SK-N-MC (cell line): Measurements from ENCODE around the gene ORAI3.

Experiments used
- DNase-seq: peaks from one replicate; pipeline ENCODE4 v3.0.0-alpha.2; 2011; ENCODE audit warnings: low read depth, low spot score
- H3K27ac ChIP-seq: fragments of 200-600 bp; sonication (generic); 2 replicates; pipeline ENCODE4 v1.5.1; 2016; ENCODE audit warnings: mixed run types
- H3K36me3 ChIP-seq: fragments of 200-600 bp; sonication (generic); 2 replicates; pipeline ENCODE4 v1.6.1; 2017; ENCODE audit warnings: antibody characterized with exemption, low read length, mixed read lengths; ENCODE audit not compliant: insufficient read depth
- H3K4me3 ChIP-seq: fragments of 200-600 bp; sonication (generic); 2 replicates; pipeline ENCODE4 v1.5.1; 2016
- H3K9ac ChIP-seq: fragments of 200-600 bp; sonication (generic); 2 replicates; pipeline ENCODE4 v1.8.0; 2017; ENCODE audit warnings: mixed run types, mixed read lengths; ENCODE audit not compliant: insufficient read length
- H3K9me3 ChIP-seq: fragments of 200-600 bp; sonication (generic); 2 replicates; pipeline ENCODE4 v1.6.1; 2017; ENCODE audit warnings: low read depth, mild to moderate bottlenecking, antibody characterized with exemption, low read length, moderate library complexity, mixed read lengths
- EZH2 ChIP-seq: fragments of 200-600 bp; sonication (generic); IDR thresholded peaks from one replicate; pipeline ENCODE4 v1.6.1; 2017; ENCODE audit warnings: antibody characterized with exemption
- FOXP2 ChIP-seq: optimal IDR thresholded peaks from 2 replicates; pipeline ENCODE3; 2011; ENCODE audit warnings: mild to moderate bottlenecking, moderate library complexity; ENCODE audit not compliant: insufficient read depth; ENCODE audit errors: extremely low read length, control extremely low read depth
- POLR2AphosphoS5 ChIP-seq: IDR thresholded peaks from 2 replicates; pipeline ENCODE4 v1.6.1; 2012; ENCODE audit warnings: mild to moderate bottlenecking, low read depth, low read length, borderline replicate concordance

The ORAI3 gene

GRCh38 chr16:30958175-30959079 lies 9.6 kb downstream of the ORAI3 start:
- Histone ChIP-seq H3K27ac (no peak overlapping the region), H3K9ac (peak overlapping the region; percentile 100), H3K4me3 (peak overlapping the region; percentile 97), H3K36me3 (peaks cover 47% of the 10 kb centered on the region), H3K9me3 (no peaks in the 10 kb centered on the region)
- TF ChIP-seq POLR2AphosphoS5 (no peak), FOXP2 (no peak), EZH2 (no peak)
- DNase-seq, result no peak

- no peaks in the 10 kb centered on the region for H3K9me3 ChIP-seq
- TF ChIP-seq FOXP2 (no peak), EZH2 (no peak), POLR2AphosphoS5 (no peak)
- DNase-seq, result no peak
- H3K27ac ChIP-seq, result no peak overlapping the region
- H3K4me3 ChIP-seq, result no peak overlapping the region
- H3K36me3 ChIP-seq, result peaks cover 71% of the 10 kb centered on the region
- no peak overlapping the region for H3K9ac ChIP-seq
These were observed 12.5 kb downstream of the ORAI3 start for GRCh38 chr16:30961384-30961783.

DNA sequence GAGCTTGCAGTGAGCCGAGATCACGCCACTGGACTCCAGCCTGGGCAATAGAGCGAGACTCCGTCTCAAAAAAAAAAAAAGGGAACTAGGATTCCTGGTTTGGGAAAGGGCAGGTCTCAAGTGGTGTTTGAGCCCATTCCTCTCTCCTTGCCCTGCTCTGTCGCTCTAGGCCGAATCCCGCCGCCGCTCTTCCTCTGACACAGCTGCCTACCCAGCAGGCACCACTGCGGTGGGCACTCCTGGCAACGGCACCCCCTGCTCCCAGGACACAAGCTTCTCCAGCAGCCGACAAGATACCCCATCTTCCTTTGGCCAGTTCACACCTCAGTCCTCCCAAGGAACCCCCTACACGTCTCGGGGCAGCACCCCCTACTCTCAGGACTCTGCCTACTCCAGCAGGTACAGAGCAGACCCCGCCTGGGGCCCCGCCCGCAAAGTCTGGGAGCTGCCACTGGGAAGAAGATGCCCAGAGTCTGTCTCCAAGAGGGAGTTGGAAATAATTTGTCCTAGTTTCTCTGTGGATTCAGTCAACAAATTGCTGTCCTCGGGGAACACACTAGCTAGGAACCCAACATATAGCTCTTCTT lies 15.2 kb downstream of the ORAI3 start:
- TF ChIP-seq EZH2 (no peak), FOXP2 (no peak), POLR2AphosphoS5 (no peak)
- H3K9me3 ChIP-seq, result no peaks in the 10 kb centered on the region
- H3K36me3 ChIP-seq, result peaks cover 79% of the 10 kb centered on the region
- H3K27ac ChIP-seq, result no peak overlapping the region
- no peak for DNase-seq
- H3K4me3 ChIP-seq, result no peak overlapping the region
- no peak overlapping the region for H3K9ac ChIP-seq

DNA sequence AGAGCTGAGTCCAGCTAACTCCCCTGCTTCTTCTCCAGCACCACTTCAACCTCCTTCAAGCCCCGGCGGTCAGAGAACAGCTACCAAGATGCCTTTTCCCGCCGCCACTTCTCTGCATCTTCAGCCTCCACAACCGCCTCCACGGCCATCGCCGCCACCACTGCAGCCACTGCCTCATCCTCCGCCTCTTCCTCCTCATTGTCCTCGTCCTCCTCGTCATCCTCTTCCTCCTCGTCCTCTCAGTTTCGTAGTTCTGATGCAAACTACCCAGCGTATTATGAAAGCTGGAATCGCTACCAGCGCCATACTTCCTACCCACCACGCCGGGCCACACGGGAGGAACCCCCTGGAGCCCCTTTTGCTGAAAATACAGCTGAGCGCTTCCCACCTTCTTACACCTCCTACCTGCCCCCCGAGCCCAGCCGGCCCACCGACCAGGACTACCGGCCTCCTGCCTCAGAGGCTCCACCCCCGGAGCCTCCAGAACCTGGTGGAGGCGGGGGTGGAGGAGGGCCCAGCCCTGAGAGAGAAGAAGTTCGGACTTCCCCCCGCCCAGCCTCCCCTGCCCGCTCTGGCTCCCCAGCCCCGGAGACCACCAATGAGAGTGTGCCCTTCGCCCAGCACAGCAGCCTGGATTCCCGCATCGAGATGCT lies 15.8 kb downstream of the ORAI3 start:
- no peak overlapping the region for H3K27ac ChIP-seq
- peaks cover 79% of the 10 kb centered on the region for H3K36me3 ChIP-seq
- TF ChIP-seq FOXP2 (no peak), POLR2AphosphoS5 (no peak), EZH2 (no peak)

GRCh38 chr16:30965436-30965835 lies 16.6 kb downstream of the ORAI3 start:
- no peak overlapping the region for H3K27ac ChIP-seq
- TF ChIP-seq EZH2 (no peak), POLR2AphosphoS5 (no peak), FOXP2 (no peak)
- H3K4me3 ChIP-seq, result no peak overlapping the region
- H3K9me3 ChIP-seq, result no peaks in the 10 kb centered on the region
- peaks cover 74% of the 10 kb centered on the region for H3K36me3 ChIP-seq
- no peak for DNase-seq
- no peak overlapping the region for H3K9ac ChIP-seq

More for the DNA sequence above, 15.8 kb downstream of the ORAI3 start:
- H3K9ac ChIP-seq, result no peak overlapping the region
- H3K9me3 ChIP-seq, result no peaks in the 10 kb centered on the region
- no peak overlapping the region for H3K4me3 ChIP-seq
- DNase-seq, result no peak

DNA sequence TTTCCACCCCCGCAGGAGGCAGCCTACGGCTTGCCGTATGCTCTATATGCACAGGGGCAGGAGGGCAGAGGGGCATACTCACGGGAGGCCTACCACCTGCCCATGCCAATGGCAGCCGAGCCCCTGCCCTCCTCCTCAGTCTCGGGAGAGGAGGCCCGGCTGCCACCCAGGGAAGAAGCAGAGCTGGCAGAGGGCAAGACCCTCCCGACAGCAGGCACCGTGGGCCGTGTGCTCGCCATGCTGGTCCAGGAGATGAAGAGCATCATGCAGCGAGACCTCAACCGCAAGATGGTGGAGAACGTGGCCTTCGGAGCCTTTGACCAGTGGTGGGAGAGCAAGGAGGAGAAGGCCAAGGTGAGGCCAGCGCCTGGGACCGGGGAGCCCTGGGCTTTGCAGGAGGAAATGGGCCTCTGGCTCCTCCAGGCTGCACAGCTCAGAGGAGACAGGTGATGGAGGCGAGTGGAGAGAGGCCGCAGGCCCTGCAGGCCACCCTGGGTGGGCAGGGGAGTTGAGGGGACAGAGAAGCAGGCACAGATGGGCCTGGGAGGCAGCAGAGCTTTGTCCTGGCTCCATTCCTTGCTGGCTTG lies 17.3 kb downstream of the ORAI3 start:
- no peak overlapping the region for H3K9ac ChIP-seq
- no peak overlapping the region for H3K4me3 ChIP-seq
- H3K9me3 ChIP-seq, result no peaks in the 10 kb centered on the region
- TF ChIP-seq POLR2AphosphoS5 (no peak; the same call in 1 of the 2 replicates), EZH2 (no peak)
- DNase-seq, result no peak
- H3K36me3 ChIP-seq, result peaks cover 74% of the 10 kb centered on the region
- H3K27ac ChIP-seq, result no peak overlapping the region

- peaks cover 71% of the 10 kb centered on the region for H3K36me3 ChIP-seq
- no peak overlapping the region for H3K9ac ChIP-seq
- DNase-seq, result no peak
- no peak for TF ChIP-seq POLR2AphosphoS5
- no peak for TF ChIP-seq FOXP2
- no peak for TF ChIP-seq EZH2
- H3K27ac ChIP-seq, result no peak overlapping the region
- H3K9me3 ChIP-seq, result no peaks in the 10 kb centered on the region
- no peak overlapping the region for H3K4me3 ChIP-seq
These were observed 18.9 kb downstream of the ORAI3 start for GRCh38 chr16:30967795-30968194.

GRCh38 chr16:30969246-30969842 lies 20.5 kb downstream of the ORAI3 start:
- Histone ChIP-seq H3K4me3 (no peak overlapping the region), H3K9me3 (no peaks in the 10 kb centered on the region), H3K27ac (no peak overlapping the region), H3K36me3 (peaks cover 73% of the 10 kb centered on the region), H3K9ac (no peak overlapping the region)
- TF ChIP-seq FOXP2 (no peak), EZH2 (no peak), POLR2AphosphoS5 (no peak)
- no peak for DNase-seq
